B cell (primary cell): Measurements from ENCODE around the gene GAD2. TPM values are rescaled to one million over a fixed set of nuclear protein-coding genes. Genes with fewer than 3 reads are reported as not detected.

Experiments
- ATAC-seq: fragments of 200-7000 bp; cut with Tn5 transposase; one replicate; pipeline ENCODE4 v1.10.0; 2021; ENCODE audit warnings: low read depth, mild to moderate bottlenecking, moderate number of reproducible peaks, moderate library complexity
- CTCF ChIA-PET: fragments of 350-600 bp; sonication (Branson Sonifier 250); formaldehyde crosslinking; loops from one replicate; lab custom pipeline; 2021; ENCODE audit warnings: antibody characterized with exemption, inconsistent platforms; lab: Charles Lee
- POLR2A ChIA-PET: fragments of 350-600 bp; sonication (Branson Sonifier 250); formaldehyde crosslinking; loops from one replicate; lab custom pipeline; 2021; ENCODE audit warnings: antibody characterized with exemption; lab: Charles Lee
- DNase-seq: peaks from one replicate; pipeline ENCODE4 v3.0.0; 2013
- H2AFZ ChIP-seq: 2 replicates; pipeline ENCODE4 v1.6.1; 2012; ENCODE audit warnings: mild to moderate bottlenecking, low read depth, low read length; ENCODE audit not compliant: insufficient read depth, poor library complexity, severe bottlenecking
- H3K27ac ChIP-seq, 2 donors: 1 replicate in 1 of 2; 2 replicates in 1 of 2; pipeline ENCODE4 v1.5.1; 2012 to 2013; ENCODE audit warnings: low read length in 2 of 2, mild to moderate bottlenecking in 2 of 2, moderate library complexity in 1 of 2
- H3K27me3 ChIP-seq, 4 experiments: fragments of 200-600 bp in 1 of 4; sonication (generic) in 1 of 4; replicated peaks in 1 of 4; 1 replicate in 2 of 4; 2 replicates in 2 of 4; pipeline versions ENCODE4 v1.6.1 to v1.7.0; 2013 to 2016; ENCODE audit warnings: low read length in 3 of 4, mild to moderate bottlenecking in 2 of 4, mixed read lengths in 1 of 4, moderate library complexity in 1 of 4; ENCODE audit not compliant: insufficient read depth in 4 of 4, control insufficient read depth in 3 of 4; ENCODE audit errors: control extremely low read depth in 1 of 4
- H3K36me3 ChIP-seq, 2 experiments: replicated peaks in 1 of 2; 1 replicate in 1 of 2; 2 replicates in 1 of 2; pipeline versions ENCODE4 v1.6.1 to v1.7.1; 2013; ENCODE audit warnings: low read length in 1 of 2; ENCODE audit not compliant: insufficient read depth in 2 of 2, control insufficient read depth in 1 of 2; ENCODE audit errors: control extremely low read depth in 1 of 2, extremely low read depth in 1 of 2
- H3K4me1 ChIP-seq, 2 donors: fragments of 200-600 bp in 1 of 2; sonication (generic) in 1 of 2; 1 replicate in 1 of 2; 2 replicates in 1 of 2; pipeline versions ENCODE4 v1.5.1 to v1.6.1; 2013 to 2017; ENCODE audit warnings: low read length in 2 of 2; ENCODE audit not compliant: control insufficient read depth in 2 of 2, insufficient read depth in 2 of 2
- H3K4me2 ChIP-seq: replicated peaks from 2 replicates; pipeline ENCODE3; 2012; ENCODE audit warnings: mild to moderate bottlenecking, low read depth, low read length; ENCODE audit not compliant: poor library complexity, severe bottlenecking
- H3K4me3 ChIP-seq, 5 experiments: fragments of 200-600 bp in 1 of 5; sonication (generic) in 1 of 5; 1 replicate in 3 of 5; 2 replicates in 2 of 5; pipeline versions ENCODE4 v1.5.1 to v1.7.0; 2011 to 2016; ENCODE audit warnings: low read length in 4 of 5, mild to moderate bottlenecking in 4 of 5, low read depth in 2 of 5, control low read depth in 1 of 5, moderate library complexity in 1 of 5; ENCODE audit not compliant: insufficient read depth in 1 of 5; ENCODE audit errors: control extremely low read depth in 1 of 5, extremely low read depth in 1 of 5
- H3K79me2 ChIP-seq: fragments of 200-600 bp; sonication (generic); one replicate; pipeline ENCODE4 v1.6.0; 2016; ENCODE audit warnings: low read length; ENCODE audit not compliant: control insufficient read depth, insufficient read depth
- H3K9ac ChIP-seq: fragments of 200-600 bp; sonication (generic); 2 replicates; pipeline ENCODE4 v1.6.1; 2017; ENCODE audit warnings: mild to moderate bottlenecking, low read length, moderate library complexity
- H3K9me3 ChIP-seq, 3 donors: one replicate each; pipeline versions ENCODE4 v1.6.1 to v1.7.1; 2013; ENCODE audit warnings: low read length in 2 of 3; ENCODE audit not compliant: control insufficient read depth in 2 of 3, insufficient read depth in 1 of 3; ENCODE audit errors: control extremely low read depth in 1 of 3
- H4K20me1 ChIP-seq: 2 replicates; pipeline ENCODE4 v1.6.0; 2012; ENCODE audit warnings: mild to moderate bottlenecking, low read length; ENCODE audit not compliant: insufficient read depth, control insufficient read depth, poor library complexity, severe bottlenecking
- H3K27ac Mint-ChIP-seq: one replicate; pipeline ENCODE4 v1.8.0; 2021; ENCODE audit warnings: mixed read lengths
- H3K27me3 Mint-ChIP-seq: one replicate; pipeline ENCODE4 v1.8.0; 2021; ENCODE audit warnings: mixed read lengths
- H3K4me1 Mint-ChIP-seq: one replicate; pipeline ENCODE4 v1.8.0; 2021; ENCODE audit warnings: mixed read lengths
- H3K4me3 Mint-ChIP-seq: one replicate; pipeline ENCODE4 v1.8.0; 2021; ENCODE audit warnings: mixed read lengths
- H3K9me3 Mint-ChIP-seq: one replicate; pipeline ENCODE4 v1.8.0; 2022; ENCODE audit warnings: mixed read lengths; ENCODE audit not compliant: insufficient read depth
- CTCF ChIP-seq: fragments of 200-600 bp; IDR thresholded peaks from one replicate; pipeline ENCODE4 v1.8.0; 2022; ENCODE audit warnings: antibody characterized with exemption, mild to moderate bottlenecking
- EZH2 ChIP-seq: IDR thresholded peaks from 2 replicates; pipeline ENCODE4 v1.6.1; 2012; ENCODE audit warnings: borderline replicate concordance, low read depth, mild to moderate bottlenecking, moderate library complexity, low read length; ENCODE audit not compliant: insufficient read depth, poor library complexity, severe bottlenecking
- WGBS: methylation state at CpG from one replicate; pipeline ENCODE4 v1.1.5; 2013; ENCODE audit warnings: missing lambda C conversion rate; ENCODE audit not compliant: insufficient coverage; 5-methylcytosine and 5-hydroxymethylcytosine counted together
- intact Hi-C: fragments of 100-400 bp; cut with micrococcal nuclease; formaldehyde crosslinking; loops from one replicate; pipeline ENCODE4 v1.10.0; 2022
- polyA plus RNA-seq: library from polyadenylated mRNA; depleted of rRNA; stranded (reverse); fragments of >200 nt; gene quantifications from 2 replicates; pipeline ENCODE4 v1.2.3, GENCODE V29; 2012
- total RNA-seq, 2 donors: library from RNA; stranded (reverse); fragments of 120-200 nt in 1 of 2; gene quantifications; 1 replicate in 1 of 2; 2 replicates in 1 of 2; pipeline versions ENCODE4 v1.2.3 to v1.2.4, GENCODE V29; 2013 to 2022

Gene GAD2
- total and polyA plus RNA-seq, 2 donors (not counting 1 experiment from before 2014, with no cell fraction given) = not detected

- ChIA-PET CTCF (no interaction called here), POLR2A (no interaction called here)
- no peak overlapping the region for H3K27ac Mint-ChIP-seq
- no peak overlapping the region for H3K4me2 ChIP-seq
- WGBS = no CpG with 5 or more reads among the region's 2 CpGs
- peaks cover 0 to 8% (median under 1%) of the 10 kb centered on the region in 4 experiments for H3K27me3 ChIP-seq
- ATAC-seq = no peak
- TF ChIP-seq CTCF = no peak
- TF ChIP-seq EZH2 = no peak
- no peaks in the 10 kb centered on the region for H3K9me3 Mint-ChIP-seq
- no peaks in the 10 kb centered on the region for H4K20me1 ChIP-seq
- H3K4me3 Mint-ChIP-seq = no peak overlapping the region
- no peaks in the 10 kb centered on the region for H3K9me3 ChIP-seq
- no peak overlapping the region for H3K4me3 ChIP-seq
- no peak overlapping the region for H2AFZ ChIP-seq
- H3K79me2 ChIP-seq = no peaks in the 10 kb centered on the region
- no peak overlapping the region for H3K27ac ChIP-seq
- H3K9ac ChIP-seq = no peak overlapping the region
- intact Hi-C loops = no loop called here
- no peak for DNase-seq
- H3K27me3 Mint-ChIP-seq = peaks cover 46% of the 10 kb centered on the region
- H3K4me1 ChIP-seq = no peaks in the 10 kb centered on the region
- no peaks in the 10 kb centered on the region for H3K36me3 ChIP-seq
- no peaks in the 10 kb centered on the region for H3K4me1 Mint-ChIP-seq
These were observed 21.8 kb downstream of the GAD2 start for GRCh38 chr10:26238378-26238777.

- no peak for TF ChIP-seq CTCF
- TF ChIP-seq EZH2 = no peak
- no peaks in the 10 kb centered on the region for H3K79me2 ChIP-seq
- DNase-seq = no peak
- WGBS = no CpG with 5 or more reads among the region's 5 CpGs
- no peak for ATAC-seq
- no peak overlapping the region for H3K27ac ChIP-seq
- H3K9ac ChIP-seq = no peak overlapping the region
- ChIA-PET CTCF (no interaction called here), POLR2A (no interaction called here)
- no peak overlapping the region for H3K4me2 ChIP-seq
- intact Hi-C loops = no loop called here
- no peaks in the 10 kb centered on the region for H3K4me1 Mint-ChIP-seq
- H4K20me1 ChIP-seq = no peaks in the 10 kb centered on the region
- no peak overlapping the region for H3K4me3 ChIP-seq
- H3K27ac Mint-ChIP-seq = no peak overlapping the region
- H2AFZ ChIP-seq = no peak overlapping the region
- no peaks in the 10 kb centered on the region for H3K36me3 ChIP-seq
- peaks cover 0 to 4% (median 3%) of the 10 kb centered on the region in 4 experiments for H3K27me3 ChIP-seq
- H3K9me3 ChIP-seq = no peaks in the 10 kb centered on the region
- no peak overlapping the region for H3K4me3 Mint-ChIP-seq
- H3K9me3 Mint-ChIP-seq = no peaks in the 10 kb centered on the region
- H3K4me1 ChIP-seq = no peaks in the 10 kb centered on the region
- peaks cover 35% of the 10 kb centered on the region for H3K27me3 Mint-ChIP-seq
These were observed 26.3 kb downstream of the GAD2 start for GRCh38 chr10:26242706-26243350.
